Ishikawa (cell line): ENCODE measurements around the gene PHIP.

Experiments
- CEBPB ChIP-seq: IDR thresholded peaks from 2 replicates; pipeline ENCODE4 v1.6.1; 2012
- CREB1 ChIP-seq: IDR thresholded peaks from 2 replicates; pipeline ENCODE4 v1.6.1; 2012; ENCODE audit warnings: low read depth
- EGR1 ChIP-seq: IDR thresholded peaks from 2 replicates; pipeline ENCODE4 v1.6.1; 2012
- EP300 ChIP-seq: IDR thresholded peaks from 2 replicates; pipeline ENCODE4 v1.6.1; 2012; ENCODE audit warnings: borderline replicate concordance
- FOXM1 ChIP-seq: IDR thresholded peaks from 2 replicates; pipeline ENCODE4 v1.6.1; 2012; ENCODE audit warnings: low read depth, borderline replicate concordance
- MAX ChIP-seq: IDR thresholded peaks from 2 replicates; pipeline ENCODE4 v1.6.1; 2012
- NFIC ChIP-seq: IDR thresholded peaks from 2 replicates; pipeline ENCODE4 v1.6.1; 2012
- RAD21 ChIP-seq: IDR thresholded peaks from 2 replicates; pipeline ENCODE4 v1.6.1; 2012; ENCODE audit warnings: low read depth
- REST ChIP-seq: IDR thresholded peaks from 2 replicates; pipeline ENCODE4 v1.6.1; 2012; ENCODE audit warnings: low read depth, mild to moderate bottlenecking
- TAF1 ChIP-seq: IDR thresholded peaks from 2 replicates; pipeline ENCODE4 v1.6.1; 2012; ENCODE audit warnings: low read depth, mild to moderate bottlenecking
- TCF12 ChIP-seq: IDR thresholded peaks from 2 replicates; pipeline ENCODE4 v1.6.1; 2012; ENCODE audit warnings: low read depth
- TEAD4 ChIP-seq: IDR thresholded peaks from 2 replicates; pipeline ENCODE4 v1.6.1; 2012
- USF1 ChIP-seq: IDR thresholded peaks from 2 replicates; pipeline ENCODE4 v1.6.1; 2012
- YY1 ChIP-seq: IDR thresholded peaks from 2 replicates; pipeline ENCODE4 v1.6.1; 2012; ENCODE audit warnings: low read depth
- ZBTB7A ChIP-seq: IDR thresholded peaks from 2 replicates; pipeline ENCODE4 v1.6.1; 2012; ENCODE audit warnings: low read depth

Gene PHIP

GRCh38 chr6:79071547-79071946 is 6.5 kb downstream of the PHIP start:
- TF ChIP-seq YY1 = no peak
- no peak for TF ChIP-seq REST
- no peak for TF ChIP-seq FOXM1
- no peak for TF ChIP-seq TCF12
- no peak for TF ChIP-seq RAD21
- no peak for TF ChIP-seq USF1
- no peak for TF ChIP-seq CREB1
- no peak for TF ChIP-seq EP300
- TF ChIP-seq TEAD4 = no peak
- no peak for TF ChIP-seq NFIC
- TF ChIP-seq EGR1 = no peak
- no peak for TF ChIP-seq TAF1

- TF ChIP-seq TCF12 = no peak
- no peak for TF ChIP-seq EGR1
- TF ChIP-seq ZBTB7A = no peak
- TF ChIP-seq TAF1 = no peak
- TF ChIP-seq EP300 = no peak
- no peak for TF ChIP-seq TEAD4
- no peak for TF ChIP-seq USF1
- no peak for TF ChIP-seq MAX
- no peak for TF ChIP-seq REST
- no peak for TF ChIP-seq CEBPB
- TF ChIP-seq NFIC = no peak
- no peak for TF ChIP-seq RAD21
These were observed 7.7 kb downstream of the PHIP start for GRCh38 chr6:79070206-79070825.

GRCh38 chr6:79066828-79067227 is 11.2 kb downstream of the PHIP start:
- TF ChIP-seq YY1 (no peak), TAF1 (no peak), ZBTB7A (no peak), REST (no peak), TCF12 (no peak), EGR1 (no peak), CREB1 (no peak), MAX (no peak), NFIC (no peak), CEBPB (no peak), USF1 (no peak), TEAD4 (no peak)

GRCh38 chr6:79066330-79066729 is 11.7 kb downstream of the PHIP start:
- TF ChIP-seq TAF1 (no peak), ZBTB7A (no peak), TEAD4 (no peak), REST (no peak), NFIC (no peak), RAD21 (no peak), MAX (no peak), CEBPB (no peak)
